ENCODE data around the gene ITGA8. TPM values are rescaled to one million over a fixed set of nuclear protein-coding genes. Genes with fewer than 3 reads are reported as not detected.
"Not testable (repeated sequence)": the region's sequence is repeated elsewhere in the genome, so short reads cannot be mapped to it uniquely, and the experiment has no call there.

The ITGA8 gene
- total RNA-seq (1 to 10 TPM in 3 of 4 donors, under 1 TPM in 1; 0.47 to 2.0 (median 1.4) TPM), polyA plus RNA-seq (1 to 10 TPM; 1.0 to 5.0 (median 1.3) TPM)
- long read RNA-seq, donor 1, result 0 reads
- long read RNA-seq, donor 2, partial matches to known transcripts, result 0 of 1 reads
- long read RNA-seq, donor 2, other reads (novel, unspliced or antisense), result 1 of 1 reads

DNA sequence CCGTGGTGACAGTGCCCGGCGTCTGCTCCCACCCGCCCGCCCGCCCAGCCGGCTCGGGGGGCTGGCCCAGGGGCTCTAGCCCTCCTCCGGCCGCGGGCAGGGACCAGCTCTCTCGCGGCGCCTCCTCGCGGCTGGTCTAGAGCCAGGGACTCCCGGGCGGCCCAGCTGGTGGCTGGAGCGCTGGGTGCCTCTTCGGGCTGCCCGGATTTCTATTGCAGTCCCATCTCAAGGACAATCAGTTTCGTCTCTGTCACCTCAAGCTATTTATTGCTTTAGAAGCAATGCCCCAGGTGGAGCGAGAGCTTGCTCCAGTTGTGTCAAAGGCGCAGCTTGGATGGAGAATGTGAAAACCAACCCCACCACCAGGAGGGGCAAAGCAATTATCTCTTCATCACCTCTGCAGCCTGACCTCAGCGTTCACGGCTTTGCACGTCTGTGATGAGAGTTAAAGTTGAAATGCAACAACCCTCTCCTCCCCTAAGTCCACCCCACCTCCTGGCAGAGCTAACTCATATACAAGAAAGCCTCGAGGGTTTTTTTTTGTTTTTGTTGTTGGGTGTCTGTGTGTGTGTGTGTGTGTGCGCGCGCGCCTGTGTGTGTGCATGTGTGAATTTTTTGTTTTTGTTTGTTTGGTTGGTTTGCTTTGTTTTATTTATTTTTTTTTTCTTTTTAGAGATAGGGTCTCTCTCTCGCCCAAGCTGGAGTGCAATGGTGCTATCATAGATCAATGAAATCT, at the start of gene ITGA8:
Gene ITGA8 (minus strand): TSS at position 24 of the 736 bp plus-strand sequence. CDS start 151 bp downstream, outside the sequence.
- peak in 2 of 4 donors; percentile 67 to 74 for ATAC-seq
- Histone ChIP-seq H3K27me3 (ENCODE audit: insufficient read depth in 3 of 3, low read length in 2 of 3) (peaks cover 0 to 33% (median 0%) of the 10 kb centered on the region in 3 donors), H3K4me1 (no peaks in the 10 kb centered on the region), H3K27ac (no peak within 1 kb of the TSS), H3K36me3 (ENCODE audit: insufficient read depth in 1 of 2, low read depth in 1 of 2) (no peaks in the 10 kb centered on the region), H3K9me3 (no peaks in the 10 kb centered on the region), H3K4me3 (peak within 1 kb of the TSS; percentile 62)
- intact Hi-C loops (cut with DNase I), result loop anchor here in 1 of 2 donors (5.0 to 10.0 kb wide), 2 partner anchors 102 to 135 kb away; no protein-coding TSS in a partner anchor
- DNase-seq, result peak in 1 of 2 donors; percentile 55
- TF ChIP-seq, protein P1, sequence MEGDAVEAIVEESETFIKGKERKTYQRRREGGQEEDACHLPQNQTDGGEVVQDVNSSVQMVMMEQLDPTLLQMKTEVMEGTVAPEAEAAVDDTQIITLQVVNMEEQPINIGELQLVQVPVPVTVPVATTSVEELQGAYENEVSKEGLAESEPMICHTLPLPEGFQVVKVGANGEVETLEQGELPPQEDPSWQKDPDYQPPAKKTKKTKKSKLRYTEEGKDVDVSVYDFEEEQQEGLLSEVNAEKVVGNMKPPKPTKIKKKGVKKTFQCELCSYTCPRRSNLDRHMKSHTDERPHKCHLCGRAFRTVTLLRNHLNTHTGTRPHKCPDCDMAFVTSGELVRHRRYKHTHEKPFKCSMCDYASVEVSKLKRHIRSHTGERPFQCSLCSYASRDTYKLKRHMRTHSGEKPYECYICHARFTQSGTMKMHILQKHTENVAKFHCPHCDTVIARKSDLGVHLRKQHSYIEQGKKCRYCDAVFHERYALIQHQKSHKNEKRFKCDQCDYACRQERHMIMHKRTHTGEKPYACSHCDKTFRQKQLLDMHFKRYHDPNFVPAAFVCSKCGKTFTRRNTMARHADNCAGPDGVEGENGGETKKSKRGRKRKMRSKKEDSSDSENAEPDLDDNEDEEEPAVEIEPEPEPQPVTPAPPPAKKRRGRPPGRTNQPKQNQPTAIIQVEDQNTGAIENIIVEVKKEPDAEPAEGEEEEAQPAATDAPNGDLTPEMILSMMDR (IDR thresholded peaks at IDR 0.05), result peak; percentile 23
- WGBS, 3 donors, result 14 to 19% (median 16%) methylated on average over 25 to 33 of the region's 33 CpGs

DNA sequence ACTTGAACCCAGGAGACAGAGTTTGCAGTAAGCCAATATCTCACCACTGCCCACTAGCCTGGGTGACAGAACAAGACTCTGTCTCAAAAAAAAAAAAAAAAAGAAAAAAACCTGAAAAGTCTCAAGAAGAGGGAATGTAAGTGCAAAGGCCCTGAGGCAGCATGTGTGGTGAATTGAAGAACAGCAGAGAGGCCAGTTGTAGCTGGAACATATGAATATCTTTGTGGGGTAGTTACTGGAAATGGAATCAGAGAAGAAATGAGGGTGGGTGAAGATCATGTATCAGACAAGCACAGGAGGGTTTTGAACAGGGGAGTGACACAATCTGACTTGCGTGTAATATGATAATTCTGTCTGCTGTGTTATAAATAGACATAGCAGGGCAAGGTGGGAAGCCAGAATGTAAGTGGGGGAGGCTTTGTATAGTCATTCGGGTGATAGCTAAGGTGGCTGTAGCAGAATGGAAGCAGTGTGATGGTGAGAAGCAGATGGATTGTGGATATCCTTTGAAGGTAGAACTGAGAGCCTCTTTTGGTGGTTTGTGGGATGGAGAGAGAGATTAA, 45.3 kb upstream of the ITGA8 start:
- TF ChIP-seq, protein P1 (IDR thresholded peaks at IDR 0.05), result no peak

DNA sequence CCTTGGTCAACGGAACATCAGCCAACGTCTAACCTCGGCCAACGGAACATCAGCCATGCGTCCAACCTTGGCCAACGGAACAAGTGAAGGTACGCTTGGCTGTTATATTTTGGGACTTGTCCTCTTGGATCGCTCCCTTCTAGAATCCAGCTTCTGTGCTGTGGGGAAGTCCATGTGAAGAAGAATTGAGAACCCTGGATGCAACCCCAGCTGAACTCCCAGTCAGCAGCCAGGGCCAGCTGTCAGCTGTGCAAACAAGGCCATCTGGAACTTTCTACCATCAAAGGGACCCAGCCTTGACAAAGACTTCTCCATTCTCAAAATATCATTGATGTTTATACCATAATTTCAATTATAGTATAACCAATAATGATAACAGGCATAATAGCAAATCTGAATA, 43.3 kb upstream of the ITGA8 start:
- TF ChIP-seq, protein P1 (IDR thresholded peaks at IDR 0.05), result no peak
- intact Hi-C loops (cut with DNase I), result no loop called here
- no peaks in the 10 kb centered on the region for H3K9me3 ChIP-seq
- no peak overlapping the region for H3K27ac ChIP-seq
- DNase-seq (no peak), ATAC-seq (no peak)
- WGBS, 3 donors, result 17 to 32% (median 28%) methylated on average over 8 of the region's 8 CpGs
- H3K4me1 ChIP-seq, result no peaks in the 10 kb centered on the region
- no peaks in the 10 kb centered on the region for H3K27me3 ChIP-seq (ENCODE audit: insufficient read depth in 3 of 3, low read length in 2 of 3)
- no peak overlapping the region for H3K4me3 ChIP-seq
- H3K36me3 ChIP-seq (ENCODE audit: insufficient read depth in 1 of 2, low read depth in 1 of 2), result no peaks in the 10 kb centered on the region

More for the DNA sequence above, 45.3 kb upstream of the ITGA8 start:
- WGBS, 3 donors, result 38 to 55% (median 39%) methylated on average over 2 of the region's 2 CpGs
- DNase-seq (no peak), ATAC-seq (peak in 3 of 4 donors; percentile 45 to 85 (median 58))
- no peak overlapping the region for H3K27ac ChIP-seq
- no peak overlapping the region for H3K4me3 ChIP-seq
- H3K9me3 ChIP-seq, result no peaks in the 10 kb centered on the region
- intact Hi-C loops (cut with DNase I), result no loop called here
- no peaks in the 10 kb centered on the region for H3K36me3 ChIP-seq (ENCODE audit: insufficient read depth in 1 of 2, low read depth in 1 of 2)
- H3K27me3 ChIP-seq (ENCODE audit: insufficient read depth in 3 of 3, low read length in 2 of 3), result no peaks in the 10 kb centered on the region
- H3K4me1 ChIP-seq, result no peaks in the 10 kb centered on the region

DNA sequence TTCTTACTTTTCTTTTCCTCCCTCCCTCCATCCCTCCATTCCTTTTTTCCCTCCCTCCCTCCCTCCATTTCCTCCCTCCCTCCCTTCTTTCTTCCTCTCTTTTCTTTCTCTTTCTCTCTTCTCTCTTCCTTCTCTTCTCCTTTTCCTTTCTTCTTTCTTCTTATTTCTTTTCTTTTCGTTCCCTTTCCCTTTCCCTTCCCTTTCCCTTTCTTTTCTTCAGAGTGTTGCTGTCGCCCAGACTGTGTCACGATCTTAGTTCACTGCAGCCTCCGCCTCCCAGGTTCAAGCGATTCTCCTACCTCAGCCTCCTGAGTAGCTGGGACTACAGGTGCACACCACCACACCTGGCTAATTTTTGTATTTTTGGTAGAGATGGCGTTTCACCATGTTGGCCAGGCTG, 42.5 kb upstream of the ITGA8 start:
- H3K4me1 ChIP-seq; H3K4me3 ChIP-seq; H3K9me3 ChIP-seq; intact Hi-C loops (cut with DNase I); ATAC-seq; H3K27ac ChIP-seq; H3K27me3 ChIP-seq (ENCODE audit: insufficient read depth in 3 of 3, low read length in 2 of 3); DNase-seq; H3K36me3 ChIP-seq (ENCODE audit: insufficient read depth in 1 of 2, low read depth in 1 of 2): not testable (repeated sequence)
- WGBS, 3 donors, result 87 to 97% (median 95%) methylated on average over 6 of the region's 6 CpGs

DNA sequence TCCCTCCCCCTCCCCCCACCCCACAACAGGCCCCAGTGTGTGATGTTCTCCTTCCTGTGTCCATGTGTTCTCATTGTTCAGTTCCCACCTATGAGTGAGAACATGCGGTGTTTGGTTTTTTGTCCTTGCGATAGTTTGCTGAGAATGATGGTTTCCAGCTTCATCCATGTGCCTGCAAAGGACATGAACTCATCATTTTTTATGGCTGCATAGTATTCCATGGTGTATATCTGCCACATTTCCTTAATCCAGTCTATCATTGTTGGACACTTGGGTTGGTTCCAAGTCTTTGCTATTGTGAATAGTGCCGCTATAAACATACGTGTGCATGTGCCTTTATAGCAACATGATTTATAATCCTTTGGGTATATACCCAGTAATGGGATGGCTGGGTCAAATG, 41.5 kb upstream of the ITGA8 start:
- 81 to 92% (median 91%) methylated on average over 2 of the region's 4 CpGs for WGBS, 3 donors
- H3K27me3 ChIP-seq (ENCODE audit: insufficient read depth in 3 of 3, low read length in 2 of 3); ATAC-seq; DNase-seq; H3K27ac ChIP-seq; H3K4me1 ChIP-seq; H3K9me3 ChIP-seq; H3K4me3 ChIP-seq; H3K36me3 ChIP-seq (ENCODE audit: insufficient read depth in 1 of 2, low read depth in 1 of 2); intact Hi-C loops (cut with DNase I): not testable (repeated sequence)
